Suprapubic skin (tissue), 4 donors: Measurements from ENCODE around the gene CTNNA3. TPM values are rescaled to one million over a fixed set of nuclear protein-coding genes. Genes with fewer than 3 reads are reported as not detected.
"Not testable (repeated sequence)": the region's sequence is repeated elsewhere in the genome, so short reads cannot be mapped to it uniquely, and the experiment has no call there.

ENCODE experiments used
- DNase-seq, 2 donors: peaks; one replicate each; pipeline ENCODE4 v3.0.0-alpha.2; 2019; ENCODE audit warnings: low spot score in 2 of 2
- H3K27ac ChIP-seq: fragments of 200-600 bp; sonication (generic); one replicate; pipeline ENCODE4 v1.5.1; 2019
- H3K27me3 ChIP-seq: fragments of 200-600 bp; sonication (generic); one replicate; pipeline ENCODE4 v1.5.1; 2019
- H3K36me3 ChIP-seq: fragments of 200-600 bp; sonication (generic); one replicate; pipeline ENCODE4 v1.5.1; 2019
- H3K4me1 ChIP-seq: fragments of 200-600 bp; sonication (generic); one replicate; pipeline ENCODE4 v1.5.1; 2019
- H3K4me3 ChIP-seq: fragments of 200-600 bp; sonication (generic); one replicate; pipeline ENCODE4 v1.5.1; 2019; ENCODE audit warnings: mild to moderate bottlenecking
- H3K9me3 ChIP-seq: fragments of 200-600 bp; sonication (generic); one replicate; pipeline ENCODE4 v1.5.1; 2019
- EP300 ChIP-seq: sonication (generic); formaldehyde crosslinking; IDR thresholded peaks from one replicate; pipeline ENCODE4 v1.6.1; 2017; ENCODE audit warnings: antibody characterized with exemption
- POLR2A ChIP-seq, 2 donors: fragments of 450-650 bp; IDR thresholded peaks; one replicate each; pipeline ENCODE4 v1.6.1; 2017; ENCODE audit warnings: antibody characterized with exemption in 2 of 2, mild to moderate bottlenecking in 2 of 2, moderate library complexity in 2 of 2
- POLR2AphosphoS5 ChIP-seq, 3 donors: sonication (generic); formaldehyde crosslinking; IDR thresholded peaks; one replicate each; pipeline ENCODE4 v1.6.1; 2017; ENCODE audit warnings: antibody characterized with exemption in 3 of 3
- WGBS: methylation state at CpG from one replicate; pipeline ENCODE4 v1.1.5; 2018; 5-methylcytosine and 5-hydroxymethylcytosine counted together
- total RNA-seq, 4 donors: library from RNA; depleted of rRNA; stranded (reverse); fragments of >200 nt; gene quantifications; one replicate each; pipeline ENCODE4 v1.1.0, GENCODE V29; 2016
- TF ChIP-seq, protein P1 (sequence below), 2 donors: fragments of 200-600 bp in 1 of 2; fragments of 450-650 bp in 1 of 2; sonication (generic) in 1 of 2; IDR thresholded peaks; one replicate each; pipeline ENCODE4 v1.5.1; 2016 to 2019; ENCODE audit warnings: antibody characterized with exemption in 2 of 2, mild to moderate bottlenecking in 1 of 2, moderate library complexity in 1 of 2

The CTNNA3 gene
- total RNA-seq, 4 donors from 2014 or later: 0.08 to 0.29 (median 0.21) TPM

DNA sequence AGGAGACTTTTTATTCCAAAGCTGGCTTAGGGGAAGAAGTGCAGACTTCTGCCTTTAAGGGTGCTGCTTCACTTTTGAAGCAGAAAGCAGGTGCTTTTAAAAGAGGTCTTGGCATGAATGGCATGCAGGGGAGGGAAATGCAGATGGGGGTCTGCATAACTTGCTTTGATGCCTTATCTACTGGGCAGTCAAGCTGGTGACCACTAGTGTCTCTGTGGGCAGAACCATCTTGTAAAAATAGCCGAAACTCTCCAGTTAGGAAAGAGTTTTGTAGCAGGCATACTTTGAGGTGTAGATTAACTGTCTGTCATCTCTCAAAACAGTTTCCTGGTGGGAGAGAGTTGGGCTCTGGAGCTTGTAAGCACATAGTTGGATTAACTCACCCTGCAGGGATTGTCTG is 9.9 kb upstream of the CTNNA3 start:
- WGBS: 75% methylated on average over 1 of the region's 1 CpG
- TF ChIP-seq POLR2AphosphoS5 (IDR thresholded peaks at IDR 0.05): no peak
- TF ChIP-seq POLR2A (IDR thresholded peaks at IDR 0.05): no peak
- TF ChIP-seq EP300: no peak
- TF ChIP-seq, protein P1, sequence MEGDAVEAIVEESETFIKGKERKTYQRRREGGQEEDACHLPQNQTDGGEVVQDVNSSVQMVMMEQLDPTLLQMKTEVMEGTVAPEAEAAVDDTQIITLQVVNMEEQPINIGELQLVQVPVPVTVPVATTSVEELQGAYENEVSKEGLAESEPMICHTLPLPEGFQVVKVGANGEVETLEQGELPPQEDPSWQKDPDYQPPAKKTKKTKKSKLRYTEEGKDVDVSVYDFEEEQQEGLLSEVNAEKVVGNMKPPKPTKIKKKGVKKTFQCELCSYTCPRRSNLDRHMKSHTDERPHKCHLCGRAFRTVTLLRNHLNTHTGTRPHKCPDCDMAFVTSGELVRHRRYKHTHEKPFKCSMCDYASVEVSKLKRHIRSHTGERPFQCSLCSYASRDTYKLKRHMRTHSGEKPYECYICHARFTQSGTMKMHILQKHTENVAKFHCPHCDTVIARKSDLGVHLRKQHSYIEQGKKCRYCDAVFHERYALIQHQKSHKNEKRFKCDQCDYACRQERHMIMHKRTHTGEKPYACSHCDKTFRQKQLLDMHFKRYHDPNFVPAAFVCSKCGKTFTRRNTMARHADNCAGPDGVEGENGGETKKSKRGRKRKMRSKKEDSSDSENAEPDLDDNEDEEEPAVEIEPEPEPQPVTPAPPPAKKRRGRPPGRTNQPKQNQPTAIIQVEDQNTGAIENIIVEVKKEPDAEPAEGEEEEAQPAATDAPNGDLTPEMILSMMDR (IDR thresholded peaks at IDR 0.05): no peak
- H3K4me3 ChIP-seq: no peak overlapping the region
- no peaks in the 10 kb centered on the region for H3K9me3 ChIP-seq
- no peaks in the 10 kb centered on the region for H3K27me3 ChIP-seq
- no peak for DNase-seq
- H3K36me3 ChIP-seq: no peaks in the 10 kb centered on the region
- H3K27ac ChIP-seq: no peak overlapping the region
- H3K4me1 ChIP-seq: no peaks in the 10 kb centered on the region

DNA sequence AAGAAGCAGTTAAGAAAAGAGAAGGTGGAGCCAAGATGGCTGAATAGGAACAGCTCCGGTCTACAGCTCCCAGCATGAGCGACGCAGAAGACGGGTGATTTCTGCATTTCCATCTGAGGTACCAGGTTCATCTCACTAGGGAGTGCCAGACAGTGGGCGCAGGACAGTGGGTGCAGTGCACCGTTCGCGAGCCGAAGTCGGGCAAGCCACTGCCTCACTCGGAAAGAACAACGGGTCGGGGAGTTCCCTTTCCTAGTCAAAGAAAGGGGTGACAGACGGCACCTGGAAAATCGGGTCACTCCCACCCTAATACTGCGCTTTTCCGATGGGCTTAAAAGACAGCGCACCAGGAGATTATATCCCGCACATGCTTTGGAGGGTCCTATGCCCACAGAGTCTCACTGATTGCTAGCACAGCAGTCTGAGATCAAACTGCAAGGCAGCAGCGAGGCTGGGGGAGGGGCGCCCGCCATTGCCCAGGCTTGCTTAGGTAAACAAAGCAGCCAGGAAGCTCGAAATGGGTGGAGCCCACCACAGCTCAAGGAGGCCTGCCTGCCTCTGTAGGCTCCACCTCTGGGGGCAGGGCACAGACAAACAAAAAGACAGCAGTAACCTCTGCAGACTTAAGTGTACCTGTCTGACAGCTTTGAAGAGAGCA is 3.7 kb upstream of the CTNNA3 start:
- not testable (repeated sequence) for H3K27ac ChIP-seq, H3K4me1 ChIP-seq, H3K9me3 ChIP-seq, H3K36me3 ChIP-seq, H3K27me3 ChIP-seq, DNase-seq, H3K4me3 ChIP-seq
- 90% methylated on average over 21 of the region's 23 CpGs for WGBS

DNA sequence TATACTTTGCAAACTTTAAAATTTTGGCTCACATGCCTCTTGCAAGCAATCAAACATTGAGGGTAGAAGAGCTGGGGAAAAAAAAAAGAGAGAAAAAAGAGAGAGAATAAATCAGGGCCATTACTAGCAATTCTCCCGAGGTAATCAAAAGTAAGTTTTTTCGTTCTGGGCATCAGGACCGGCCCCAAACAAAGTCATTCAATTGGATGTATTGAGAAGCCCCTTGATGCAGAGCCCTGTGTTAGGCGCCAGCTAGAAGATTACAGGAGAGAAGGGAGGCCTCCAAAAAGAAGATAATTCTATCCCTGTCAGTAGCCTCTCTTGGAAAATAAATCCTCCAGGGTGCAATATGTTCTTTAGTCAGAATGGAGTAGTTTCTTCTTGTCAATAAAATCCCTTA is 2.2 kb upstream of the CTNNA3 start:
- H3K36me3 ChIP-seq: no peaks in the 10 kb centered on the region
- TF ChIP-seq, protein P1 (IDR thresholded peaks at IDR 0.05): no peak
- no peak for TF ChIP-seq POLR2AphosphoS5 (IDR thresholded peaks at IDR 0.05)
- WGBS: 61% methylated on average over 4 of the region's 4 CpGs
- DNase-seq: no peak
- H3K27ac ChIP-seq: no peak overlapping the region
- no peak overlapping the region for H3K4me3 ChIP-seq
- no peaks in the 10 kb centered on the region for H3K9me3 ChIP-seq
- no peaks in the 10 kb centered on the region for H3K4me1 ChIP-seq
- H3K27me3 ChIP-seq: peaks cover 4% of the 10 kb centered on the region

DNA sequence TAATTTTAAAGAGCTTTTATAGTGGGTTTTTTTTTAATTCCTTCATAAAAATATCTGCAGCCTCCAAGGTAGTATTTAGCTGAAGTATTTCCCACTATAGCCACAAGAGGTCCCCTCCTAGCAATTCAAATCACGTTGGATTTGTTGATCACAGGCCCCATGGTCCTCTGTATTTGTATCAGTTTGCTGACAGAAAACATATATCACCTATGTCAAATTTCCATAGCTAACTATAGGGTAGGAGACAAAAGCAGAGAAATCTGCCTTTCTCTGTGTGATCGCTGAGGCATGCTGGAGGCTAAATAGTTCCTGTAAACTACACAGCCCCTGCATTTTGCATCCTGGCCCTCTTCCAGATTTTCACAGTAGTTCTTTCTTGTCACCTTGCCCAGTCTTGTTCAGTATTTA is 1.7 kb upstream of the CTNNA3 start:
- Histone ChIP-seq H3K36me3 (no peaks in the 10 kb centered on the region), H3K4me3 (no peak overlapping the region), H3K27me3 (peaks cover 4% of the 10 kb centered on the region), H3K9me3 (no peaks in the 10 kb centered on the region), H3K4me1 (no peaks in the 10 kb centered on the region), H3K27ac (no peak overlapping the region)
- WGBS: 6% methylated on average over 2 of the region's 2 CpGs
- no peak for DNase-seq
- no peak for TF ChIP-seq POLR2A (IDR thresholded peaks at IDR 0.05)
- TF ChIP-seq, protein P1 (IDR thresholded peaks at IDR 0.05): peak; percentile 42 to 58
- no peak for TF ChIP-seq EP300

DNA sequence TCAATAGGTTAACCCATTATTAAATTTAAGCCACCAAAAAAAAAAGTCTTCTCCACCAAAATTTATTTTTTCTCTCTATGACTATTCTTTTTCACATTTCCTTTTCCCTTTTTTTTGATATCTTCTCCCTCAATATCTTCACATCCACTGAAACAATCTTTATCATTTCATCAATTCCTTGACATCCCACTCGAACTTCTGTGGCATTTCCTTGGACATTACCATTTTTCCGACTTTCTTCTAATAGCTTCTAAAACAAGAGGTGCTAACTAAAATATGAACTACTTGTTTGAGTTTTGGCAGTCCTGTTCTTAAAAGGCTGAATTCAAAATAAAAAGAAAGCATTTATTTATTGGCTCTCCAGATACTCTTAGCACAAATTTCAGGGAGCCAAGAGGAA is 684 bp upstream of the CTNNA3 start:
- Histone ChIP-seq H3K4me1 (no peaks in the 10 kb centered on the region), H3K27me3 (peaks cover 4% of the 10 kb centered on the region), H3K36me3 (no peaks in the 10 kb centered on the region), H3K27ac (no peak overlapping the region), H3K9me3 (no peaks in the 10 kb centered on the region), H3K4me3 (no peak overlapping the region)
- 68% methylated on average over 2 of the region's 2 CpGs for WGBS
- no peak for DNase-seq
- TF ChIP-seq POLR2AphosphoS5 (IDR thresholded peaks at IDR 0.05) (no peak), POLR2A (IDR thresholded peaks at IDR 0.05) (no peak), EP300 (no peak)
- TF ChIP-seq, protein P1 (IDR thresholded peaks at IDR 0.05): no peak

DNA sequence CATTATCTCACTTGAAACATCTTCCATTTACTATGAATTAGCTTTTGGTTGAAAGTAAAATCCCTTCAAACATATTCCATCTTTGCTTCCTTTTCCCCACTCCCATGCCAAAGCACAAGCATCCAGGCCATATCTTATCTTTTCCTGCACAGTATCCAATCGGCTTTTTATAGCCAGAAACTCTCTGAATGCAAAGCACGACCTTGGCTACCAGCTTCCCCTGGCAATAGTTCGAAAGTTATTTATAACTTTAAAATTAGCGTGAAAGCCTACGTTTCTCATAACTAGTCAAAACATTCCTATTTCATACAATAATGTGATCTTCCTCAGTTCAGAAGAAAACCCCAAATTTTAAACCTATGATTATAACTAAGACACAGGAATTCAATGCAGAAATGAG is 440 bp downstream of the CTNNA3 start:
- whole genome bisulfite sequencing: 13% methylated on average over 5 of the region's 5 CpGs
- H3K4me1 ChIP-seq: no peaks in the 10 kb centered on the region
- H3K4me3 ChIP-seq: no peak overlapping the region
- no peaks in the 10 kb centered on the region for H3K36me3 ChIP-seq
- no peak overlapping the region for H3K27ac ChIP-seq
- TF ChIP-seq, protein P1 (IDR thresholded peaks at IDR 0.05): no peak
- TF ChIP-seq POLR2AphosphoS5 (IDR thresholded peaks at IDR 0.05) (no peak), EP300 (no peak), POLR2A (IDR thresholded peaks at IDR 0.05) (no peak)
- H3K9me3 ChIP-seq: no peaks in the 10 kb centered on the region
- no peak for DNase-seq
- H3K27me3 ChIP-seq: peaks cover 4% of the 10 kb centered on the region

DNA sequence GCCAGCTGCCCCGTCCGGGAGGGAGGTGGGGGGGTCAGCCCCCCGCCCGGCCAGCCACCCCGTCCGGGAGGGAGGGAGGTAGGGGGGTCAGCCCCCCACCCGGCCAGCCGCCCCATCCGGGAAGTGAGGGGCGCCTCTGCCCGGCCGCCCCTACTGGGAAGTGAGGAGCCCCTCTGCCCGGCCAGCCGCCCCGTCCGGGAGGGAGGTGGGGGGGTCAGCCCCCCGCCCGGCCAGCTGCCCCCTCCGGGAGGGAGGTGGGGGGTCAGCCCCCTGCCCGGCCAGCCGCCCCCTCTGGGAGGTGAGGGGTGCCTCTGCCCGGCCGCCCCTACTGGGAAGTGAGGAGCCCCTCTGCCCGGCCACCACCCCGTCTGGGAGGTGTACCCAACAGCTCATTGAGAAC is 4.1 kb downstream of the CTNNA3 start:
- H3K9me3 ChIP-seq, H3K27ac ChIP-seq, DNase-seq, H3K36me3 ChIP-seq, H3K4me1 ChIP-seq, H3K4me3 ChIP-seq, H3K27me3 ChIP-seq: not testable (repeated sequence)
- no CpG with 5 or more reads among the region's 25 CpGs for WGBS

DNA sequence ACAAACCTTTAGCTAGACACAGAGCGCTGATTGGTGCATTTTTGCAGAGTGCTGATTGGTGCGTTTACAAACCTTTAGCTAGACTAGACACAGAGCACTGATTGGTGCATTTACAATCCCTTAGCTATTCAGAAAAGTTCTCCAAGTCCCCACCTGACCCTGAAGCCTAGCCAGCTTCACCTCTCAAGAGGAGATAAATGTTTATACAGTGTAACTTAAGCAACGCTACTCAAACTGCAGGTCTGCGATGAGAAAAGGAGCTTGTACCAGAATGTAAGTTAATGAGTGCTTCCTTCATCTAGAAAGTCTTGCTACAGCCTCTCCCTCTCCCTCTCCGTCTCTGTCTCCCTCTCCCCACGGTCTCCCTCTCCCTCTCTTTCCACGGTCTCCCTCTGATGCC is 5.5 kb downstream of the CTNNA3 start:
- not testable (repeated sequence) for H3K27ac ChIP-seq, DNase-seq, H3K36me3 ChIP-seq, H3K4me1 ChIP-seq, H3K9me3 ChIP-seq, H3K27me3 ChIP-seq, H3K4me3 ChIP-seq
- 94% methylated on average over 7 of the region's 7 CpGs for WGBS
